Hepatocyte (in vitro differentiated cells): ENCODE measurements around the gene OLFM2. TPM values are rescaled to one million over a fixed set of nuclear protein-coding genes. Genes with fewer than 3 reads are reported as not detected.
"Not testable (repeated sequence)": the region's sequence is repeated elsewhere in the genome, so short reads cannot be mapped to it uniquely, and the experiment has no call there.

Experiments
- DNase-seq: peaks from one replicate; pipeline ENCODE4 v3.0.0-alpha.2; 2016; ENCODE audit warnings: low spot score
- H2AFZ ChIP-seq: fragments of 200-600 bp; sonication (generic); 2 replicates; pipeline ENCODE4 v1.6.0; 2016; ENCODE audit warnings: antibody characterized with exemption, mild to moderate bottlenecking
- H3K27ac ChIP-seq: fragments of 200-600 bp; sonication (generic); 2 replicates; pipeline ENCODE4 v1.5.1; 2016; ENCODE audit warnings: mild to moderate bottlenecking
- H3K27me3 ChIP-seq: fragments of 200-600 bp; sonication (generic); 2 replicates; pipeline ENCODE4 v1.6.1; 2016
- H3K36me3 ChIP-seq: fragments of 200-600 bp; sonication (generic); replicated peaks from 2 replicates; pipeline ENCODE4 v1.5.1; 2016; ENCODE audit warnings: low read depth; ENCODE audit not compliant: insufficient read depth
- H3K4me1 ChIP-seq: fragments of 200-600 bp; sonication (generic); 2 replicates; pipeline ENCODE4 v1.5.1; 2016; ENCODE audit warnings: mild to moderate bottlenecking, moderate library complexity; ENCODE audit not compliant: insufficient read depth
- H3K4me2 ChIP-seq: fragments of 200-600 bp; sonication (generic); 2 replicates; pipeline ENCODE4 v1.6.0; 2016
- H3K4me3 ChIP-seq: fragments of 200-600 bp; sonication (generic); 2 replicates; pipeline ENCODE4 v1.5.1; 2016; ENCODE audit warnings: mild to moderate bottlenecking
- H3K79me2 ChIP-seq: fragments of 200-600 bp; sonication (generic); 2 replicates; pipeline ENCODE4 v1.6.0; 2017; ENCODE audit warnings: mild to moderate bottlenecking
- H3K9me2 ChIP-seq: fragments of 200-600 bp; sonication (generic); replicated peaks from 2 replicates; pipeline ENCODE4 v1.6.0; 2017; ENCODE audit warnings: mild to moderate bottlenecking; ENCODE audit not compliant: insufficient read depth
- H3K9me3 ChIP-seq: fragments of 200-600 bp; sonication (generic); 2 replicates; pipeline ENCODE4 v1.5.1; 2016; ENCODE audit warnings: low read depth, mild to moderate bottlenecking
- H4K20me1 ChIP-seq: fragments of 200-600 bp; sonication (generic); 2 replicates; pipeline ENCODE4 v1.6.0; 2016; ENCODE audit warnings: mild to moderate bottlenecking; ENCODE audit not compliant: insufficient read depth, poor library complexity, severe bottlenecking
- EZH2 ChIP-seq: fragments of 200-600 bp; sonication (generic); IDR thresholded peaks from 2 replicates; pipeline ENCODE4 v1.6.1; 2016; ENCODE audit warnings: antibody characterized with exemption, mild to moderate bottlenecking, borderline replicate concordance
- EZH2phosphoT487 ChIP-seq: fragments of 200-600 bp; sonication (generic); IDR thresholded peaks from one replicate; pipeline ENCODE4 v1.6.1; 2018; ENCODE audit warnings: antibody characterized with exemption, mild to moderate bottlenecking, low read depth, moderate library complexity; ENCODE audit not compliant: unreplicated experiment, severe bottlenecking
- WGBS: methylation state at CpG from one replicate; pipeline ENCODE4 v1.1.6; 2016; ENCODE audit warnings: low lambda C conversion rate; ENCODE audit errors: missing lambda C conversion rate; 5-methylcytosine and 5-hydroxymethylcytosine counted together
- polyA plus RNA-seq: library from polyadenylated mRNA; unstranded; fragments of >200 nt; fragmentation: Nextera tagmentation; extraction: Ambion mirVana; gene quantifications from 2 replicates; pipeline ENCODE4 v1.2.1, GENCODE V29; 2016
- total RNA-seq: library from RNA; depleted of rRNA; stranded (reverse); fragments of >200 nt; gene quantifications from 2 replicates; pipeline ENCODE4 v1.2.3, GENCODE V29; 2014
- TF ChIP-seq, protein P1 (sequence below): fragments of 200-600 bp; sonication (generic); IDR thresholded peaks from 2 replicates; pipeline ENCODE4 v1.5.1; 2016; ENCODE audit warnings: antibody characterized with exemption, mild to moderate bottlenecking; ENCODE audit not compliant: poor library complexity

Gene OLFM2
- total and polyA plus RNA-seq, 2 experiments from 2014 or later, result 33.1 to 36.5 TPM

DNA sequence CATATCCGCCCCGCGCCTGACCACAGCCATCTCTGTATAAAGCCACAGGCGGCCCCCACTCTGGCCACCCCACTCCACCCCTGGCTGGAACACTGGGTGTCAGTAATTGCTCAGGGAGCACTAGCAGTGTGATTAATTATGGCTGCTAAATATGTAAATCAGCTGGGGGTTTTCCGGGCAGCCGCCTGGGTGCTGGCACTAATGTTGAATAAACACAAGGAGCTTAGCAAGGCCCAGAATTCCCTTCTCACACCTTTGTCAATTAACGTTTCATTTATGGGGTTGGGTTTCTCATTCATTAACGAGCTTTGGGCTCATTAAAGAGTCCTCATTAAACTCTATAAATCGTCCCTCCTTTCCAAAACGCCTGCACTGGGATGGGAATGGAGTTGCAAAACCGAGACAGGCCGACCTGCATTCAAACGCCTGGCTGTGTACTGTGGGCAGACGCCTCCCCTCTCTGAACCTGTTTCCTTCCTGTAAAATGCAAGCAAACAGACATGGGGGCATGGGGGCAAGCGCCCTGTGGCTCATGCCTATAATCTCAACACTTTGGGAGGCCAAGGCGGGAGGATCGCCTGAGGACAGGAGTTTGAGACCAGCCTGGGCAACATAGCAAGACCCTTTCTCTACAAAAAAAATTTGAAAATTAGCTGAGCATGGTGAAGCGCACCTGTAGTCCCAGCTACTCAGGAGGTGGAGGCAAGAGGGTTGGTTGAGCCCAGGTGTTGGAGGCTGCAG, 17.7 kb upstream of the OLFM2 start:
- Histone ChIP-seq H4K20me1 (no peaks in the 10 kb centered on the region), H3K79me2 (no peaks in the 10 kb centered on the region), H3K9me2 (no peaks in the 10 kb centered on the region), H3K9me3 (no peaks in the 10 kb centered on the region), H3K27me3 (no peaks in the 10 kb centered on the region), H3K4me1 (no peaks in the 10 kb centered on the region), H3K4me3 (no peak overlapping the region), H3K36me3 (no peaks in the 10 kb centered on the region), H3K27ac (no peak overlapping the region), H3K4me2 (no peak overlapping the region), H2AFZ (no peak overlapping the region)
- TF ChIP-seq, protein P1, sequence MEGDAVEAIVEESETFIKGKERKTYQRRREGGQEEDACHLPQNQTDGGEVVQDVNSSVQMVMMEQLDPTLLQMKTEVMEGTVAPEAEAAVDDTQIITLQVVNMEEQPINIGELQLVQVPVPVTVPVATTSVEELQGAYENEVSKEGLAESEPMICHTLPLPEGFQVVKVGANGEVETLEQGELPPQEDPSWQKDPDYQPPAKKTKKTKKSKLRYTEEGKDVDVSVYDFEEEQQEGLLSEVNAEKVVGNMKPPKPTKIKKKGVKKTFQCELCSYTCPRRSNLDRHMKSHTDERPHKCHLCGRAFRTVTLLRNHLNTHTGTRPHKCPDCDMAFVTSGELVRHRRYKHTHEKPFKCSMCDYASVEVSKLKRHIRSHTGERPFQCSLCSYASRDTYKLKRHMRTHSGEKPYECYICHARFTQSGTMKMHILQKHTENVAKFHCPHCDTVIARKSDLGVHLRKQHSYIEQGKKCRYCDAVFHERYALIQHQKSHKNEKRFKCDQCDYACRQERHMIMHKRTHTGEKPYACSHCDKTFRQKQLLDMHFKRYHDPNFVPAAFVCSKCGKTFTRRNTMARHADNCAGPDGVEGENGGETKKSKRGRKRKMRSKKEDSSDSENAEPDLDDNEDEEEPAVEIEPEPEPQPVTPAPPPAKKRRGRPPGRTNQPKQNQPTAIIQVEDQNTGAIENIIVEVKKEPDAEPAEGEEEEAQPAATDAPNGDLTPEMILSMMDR, result no peak
- no peak for TF ChIP-seq EZH2
- no peak for TF ChIP-seq EZH2phosphoT487
- DNase-seq, result no peak
- WGBS, result 82% methylated on average over 18 of the region's 18 CpGs

DNA sequence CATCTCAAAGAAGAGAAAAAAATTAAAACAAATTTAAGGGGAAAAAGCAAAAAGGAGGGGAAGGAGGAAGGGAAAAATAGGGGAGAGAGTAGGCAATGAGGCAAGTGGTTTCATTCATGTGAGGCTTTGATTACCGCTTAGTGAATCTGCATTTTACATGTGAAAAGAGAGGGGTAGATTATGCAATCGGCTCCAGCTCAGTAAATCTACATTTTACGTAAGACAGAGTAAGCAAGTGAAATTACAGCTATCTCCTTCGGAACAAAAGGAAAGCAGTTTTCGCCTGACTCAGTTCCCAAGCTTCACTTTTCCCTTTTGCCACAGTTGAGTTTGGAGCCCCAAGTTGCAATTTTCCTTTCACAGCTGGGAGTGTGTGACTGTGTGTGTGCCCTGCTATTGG, 16.0 kb upstream of the OLFM2 start:
- Histone ChIP-seq H3K9me2 (no peaks in the 10 kb centered on the region), H4K20me1 (no peaks in the 10 kb centered on the region), H3K27ac (no peak overlapping the region), H3K36me3 (no peaks in the 10 kb centered on the region), H3K79me2 (no peaks in the 10 kb centered on the region), H2AFZ (no peak overlapping the region), H3K4me3 (no peak overlapping the region), H3K4me2 (no peak overlapping the region), H3K4me1 (no peaks in the 10 kb centered on the region), H3K27me3 (no peaks in the 10 kb centered on the region), H3K9me3 (no peaks in the 10 kb centered on the region)
- TF ChIP-seq EZH2phosphoT487 (no peak), EZH2 (no peak)
- TF ChIP-seq, protein P1, result no peak
- DNase-seq, result no peak
- 56% methylated on average over 5 of the region's 5 CpGs for WGBS

DNA sequence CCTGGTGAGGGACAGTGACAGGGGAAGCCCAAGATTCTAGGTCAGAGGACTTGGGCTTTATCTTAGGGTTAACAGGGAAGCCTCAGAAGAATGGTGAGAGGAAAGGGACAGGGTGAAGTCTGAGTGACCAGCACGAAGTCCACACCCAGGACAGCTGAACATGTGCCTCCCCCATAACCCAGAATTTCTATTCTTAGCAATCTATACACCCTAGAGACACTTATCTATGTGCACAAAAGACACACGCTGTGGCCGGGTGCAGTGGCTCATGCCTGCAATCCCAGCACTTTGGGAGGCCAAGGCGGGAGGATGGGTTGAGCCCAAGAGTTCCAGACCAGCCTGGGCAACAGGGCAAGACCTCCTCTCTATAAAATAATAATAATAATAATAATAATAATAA, 11.1 kb upstream of the OLFM2 start:
- no peak overlapping the region for H3K4me2 ChIP-seq
- H4K20me1 ChIP-seq, result no peaks in the 10 kb centered on the region
- DNase-seq, result no peak
- H3K4me1 ChIP-seq, result peaks cover 13% of the 10 kb centered on the region
- H3K27me3 ChIP-seq, result no peaks in the 10 kb centered on the region
- H3K79me2 ChIP-seq, result no peaks in the 10 kb centered on the region
- no peak overlapping the region for H3K4me3 ChIP-seq
- H3K9me2 ChIP-seq, result no peaks in the 10 kb centered on the region
- WGBS, result 81% methylated on average over 4 of the region's 4 CpGs
- TF ChIP-seq, protein P1, result no peak
- TF ChIP-seq EZH2 (no peak), EZH2phosphoT487 (no peak)
- no peak overlapping the region for H3K27ac ChIP-seq
- H2AFZ ChIP-seq, result no peak overlapping the region
- H3K36me3 ChIP-seq, result no peaks in the 10 kb centered on the region
- H3K9me3 ChIP-seq, result no peaks in the 10 kb centered on the region

DNA sequence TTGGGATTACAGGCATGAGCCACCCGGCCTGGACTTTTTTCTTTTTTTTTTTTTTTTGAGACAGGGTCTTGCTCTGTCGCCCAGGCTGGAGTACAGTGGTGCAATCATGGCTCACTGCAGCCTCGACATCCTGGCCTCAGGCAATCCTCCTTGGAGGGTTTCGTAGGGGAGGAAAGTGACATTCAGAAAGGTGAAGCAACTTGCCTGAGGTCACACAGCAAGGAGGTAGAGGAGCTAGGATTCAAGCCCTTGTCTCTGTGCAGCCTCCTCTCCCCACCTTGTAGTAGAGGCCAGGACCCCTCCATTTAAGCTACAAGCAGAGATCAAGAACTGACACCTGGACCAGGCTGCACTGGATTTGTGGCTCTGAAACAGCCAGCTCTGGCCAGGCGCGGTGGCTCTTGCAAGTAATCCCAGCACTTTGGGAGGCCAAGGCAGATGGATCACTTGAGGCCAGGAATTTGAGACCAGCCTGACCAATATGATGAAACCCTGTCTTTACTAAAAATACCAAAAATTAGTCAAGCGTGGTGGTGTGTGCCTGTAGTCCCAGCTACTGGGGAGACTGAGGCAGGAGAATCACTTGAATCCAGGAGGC, 10.3 kb upstream of the OLFM2 start:
- not testable (repeated sequence) for DNase-seq, H2AFZ ChIP-seq, H3K9me2 ChIP-seq, H3K79me2 ChIP-seq, H3K4me2 ChIP-seq, H3K27me3 ChIP-seq, H3K4me3 ChIP-seq, H4K20me1 ChIP-seq, H3K9me3 ChIP-seq, H3K36me3 ChIP-seq
- peak overlapping the region; percentile 91 for H3K27ac ChIP-seq
- H3K4me1 ChIP-seq, result peaks cover 13% of the 10 kb centered on the region
- 88% methylated on average over 7 of the region's 7 CpGs for WGBS
